Subcutaneous adipose tissue (tissue), 4 donors: ENCODE data around the gene LCLAT1. TPM values are rescaled to one million over a fixed set of nuclear protein-coding genes. Genes with fewer than 3 reads are reported as not detected.

Experiments used
- CTCF ChIP-seq: fragments of 450-650 bp; IDR thresholded peaks from one replicate; pipeline ENCODE4 v1.5.1; 2016; ENCODE audit warnings: low read depth, mild to moderate bottlenecking, control low read depth, antibody characterized with exemption, moderate library complexity
- total RNA-seq, 4 donors: library from RNA; depleted of rRNA; stranded (reverse); fragments of >200 nt; gene quantifications; one replicate each; pipeline ENCODE4 v1.1.0, GENCODE V29; 2016

Gene LCLAT1
- total RNA-seq, 4 donors from 2014 or later: 4.0 to 12.4 (median 7.6) TPM

GRCh38 chr2:30424231-30424630, 22.8 kb upstream of the LCLAT1 start:
- TF ChIP-seq CTCF: no peak

- no peak for TF ChIP-seq CTCF
Observed at GRCh38 chr2:30425326-30425725, 21.7 kb upstream of the LCLAT1 start.

- TF ChIP-seq CTCF: no peak
Observed at GRCh38 chr2:30427606-30428347, 19.3 kb upstream of the LCLAT1 start.

DNA sequence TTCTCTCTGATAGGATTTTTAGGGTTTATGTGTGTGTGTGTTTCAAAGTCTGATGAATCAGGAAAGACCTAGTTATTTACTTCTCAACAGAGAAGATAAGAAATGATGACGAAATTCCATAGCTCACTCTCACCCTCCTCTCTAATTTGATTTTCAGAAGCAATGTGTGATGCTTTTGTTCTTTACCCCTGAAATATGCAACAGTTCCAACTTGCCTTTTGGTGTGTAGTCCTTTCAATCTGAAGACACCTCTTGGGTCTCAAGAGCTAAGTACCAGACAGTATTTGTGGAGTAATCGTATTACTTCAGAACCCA, 18.7 kb upstream of the LCLAT1 start:
- TF ChIP-seq CTCF: no peak

DNA sequence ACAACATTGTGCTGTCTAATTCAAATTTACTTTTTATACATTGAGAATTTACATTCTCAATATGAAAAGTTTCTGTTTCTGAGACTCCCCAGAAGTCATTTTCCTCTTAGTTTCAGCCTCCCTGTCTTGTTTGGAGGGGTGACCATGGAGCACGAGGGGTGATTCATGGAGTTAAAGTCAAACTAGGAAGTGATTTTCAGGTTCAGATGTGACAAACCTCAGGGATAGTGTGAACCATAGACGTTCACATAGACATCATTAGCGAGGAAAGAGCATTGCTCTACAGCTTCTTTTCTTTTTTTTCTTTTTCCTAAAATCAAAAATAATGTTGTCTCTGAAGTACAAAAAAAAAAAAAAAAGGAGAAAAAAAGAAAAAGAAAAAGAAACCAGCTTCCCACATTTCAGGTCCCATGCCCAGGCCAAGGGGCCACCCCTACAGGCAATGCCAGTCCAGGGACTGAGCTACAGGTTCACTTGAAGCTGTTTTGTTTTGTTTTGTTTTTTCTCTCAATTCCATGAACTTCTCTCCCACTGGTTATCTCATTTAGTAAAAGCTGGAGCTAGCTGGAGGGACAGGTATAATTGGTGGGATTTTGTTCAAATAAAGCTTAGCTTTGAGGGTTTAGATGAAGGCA, 18.1 kb upstream of the LCLAT1 start:
- TF ChIP-seq CTCF: no peak

DNA sequence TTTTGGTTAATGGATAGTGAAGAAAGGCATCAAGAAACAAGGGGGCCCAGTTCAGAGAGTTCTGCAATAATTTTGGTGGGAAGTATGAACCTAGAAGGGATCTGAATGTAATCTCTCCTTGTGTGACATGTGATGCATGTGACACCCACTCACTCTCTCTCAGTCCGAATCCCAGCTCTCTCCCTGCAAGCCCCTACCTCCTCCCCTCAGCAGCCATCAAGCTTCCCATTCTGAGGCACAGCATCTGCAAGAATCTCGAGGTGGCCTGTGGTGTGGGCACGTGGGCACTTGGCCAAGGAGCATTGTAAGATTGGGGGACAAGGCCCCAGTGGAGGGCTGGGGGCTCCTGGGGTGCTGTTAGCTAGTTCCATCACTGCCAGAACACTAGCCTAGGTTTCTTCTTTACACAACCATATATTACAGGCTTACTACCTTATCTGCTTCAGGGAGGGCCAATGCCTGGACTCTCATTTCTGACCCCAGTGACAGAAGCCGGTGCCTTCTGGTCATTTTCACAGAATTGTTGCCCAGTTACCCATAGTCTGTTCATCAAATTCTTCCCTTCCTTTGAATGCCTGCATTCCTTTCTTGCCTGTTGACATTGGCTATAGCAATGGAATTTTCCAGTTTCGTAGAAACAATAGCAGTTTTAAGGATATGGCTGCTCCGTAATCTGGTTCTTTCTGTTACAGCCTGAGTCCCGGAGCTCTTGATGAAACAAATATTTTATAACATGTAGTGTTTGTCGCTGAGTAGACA, 13.3 kb upstream of the LCLAT1 start:
- no peak for TF ChIP-seq CTCF

DNA sequence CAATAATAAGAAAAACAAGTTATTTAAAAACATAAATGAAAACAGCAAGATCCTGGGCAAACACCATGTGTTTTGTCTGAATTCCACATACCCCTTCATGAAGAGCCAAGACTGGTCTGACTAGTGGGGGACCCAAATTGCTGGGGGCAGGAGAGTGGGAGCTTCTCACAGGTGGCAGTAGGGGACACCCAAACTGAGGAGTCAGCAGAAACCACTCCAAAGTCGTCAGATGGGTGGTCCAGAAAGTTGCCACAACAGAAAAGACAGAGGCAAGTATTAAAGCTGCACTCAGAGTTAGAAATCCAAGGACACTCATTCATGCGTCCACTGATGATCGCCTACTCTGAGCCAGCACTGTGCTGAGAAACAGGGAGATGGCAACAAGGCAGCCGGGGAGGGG, 12.3 kb upstream of the LCLAT1 start:
- TF ChIP-seq CTCF: no peak
